HUDEP-2 (cell line): ENCODE data around the gene MANEA.

Source experiments
- DNase-seq, 76 experiments: peaks; one replicate each; lab custom pipeline; 2025; ENCODE audit not compliant: unreplicated experiment in 76 of 76; lab: John Stamatoyannopoulos, UW

The MANEA gene

DNA sequence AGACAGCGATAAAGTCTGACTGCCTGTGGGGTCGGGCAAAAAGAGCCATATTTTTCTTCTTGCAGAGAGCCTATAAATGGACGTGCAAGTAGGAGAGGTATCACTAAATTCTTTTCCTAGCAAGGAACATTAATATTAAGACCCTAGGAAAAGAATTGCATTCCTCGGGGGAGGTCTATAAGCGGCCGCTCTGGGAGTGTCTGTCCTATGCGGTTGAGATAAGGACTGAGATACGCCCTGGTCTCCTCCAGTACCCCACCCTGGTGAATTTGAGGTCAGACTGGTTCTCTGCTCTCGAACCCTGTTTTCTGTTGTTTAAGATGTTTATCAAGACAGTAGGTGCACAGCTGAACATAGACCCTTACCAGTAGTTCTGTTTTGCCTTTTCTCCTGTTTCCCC lies 6.9 kb downstream of the MANEA start:
- DNase-seq = peak in 5 of 76 experiments; percentile 2 to 20 (median 5)

DNA sequence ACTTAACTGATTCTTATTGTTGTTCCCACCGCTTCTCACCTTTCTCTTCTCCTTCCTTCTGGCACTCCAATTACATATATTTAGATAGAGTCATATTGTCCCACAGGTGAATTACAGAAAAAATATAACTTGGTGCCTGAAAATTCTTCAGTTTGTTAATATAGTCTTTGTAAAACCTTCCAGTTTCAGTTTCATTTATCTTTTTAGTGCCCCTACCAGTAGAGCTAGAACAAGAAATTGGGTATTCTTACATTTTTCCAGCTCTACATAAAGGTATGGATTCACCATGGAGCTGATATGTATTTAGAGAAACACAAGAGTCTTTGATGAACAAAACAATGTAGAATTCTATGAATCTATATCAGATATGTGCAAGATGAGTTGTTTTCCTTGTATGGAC lies 10.7 kb downstream of the MANEA start:
- no peak for DNase-seq

DNA sequence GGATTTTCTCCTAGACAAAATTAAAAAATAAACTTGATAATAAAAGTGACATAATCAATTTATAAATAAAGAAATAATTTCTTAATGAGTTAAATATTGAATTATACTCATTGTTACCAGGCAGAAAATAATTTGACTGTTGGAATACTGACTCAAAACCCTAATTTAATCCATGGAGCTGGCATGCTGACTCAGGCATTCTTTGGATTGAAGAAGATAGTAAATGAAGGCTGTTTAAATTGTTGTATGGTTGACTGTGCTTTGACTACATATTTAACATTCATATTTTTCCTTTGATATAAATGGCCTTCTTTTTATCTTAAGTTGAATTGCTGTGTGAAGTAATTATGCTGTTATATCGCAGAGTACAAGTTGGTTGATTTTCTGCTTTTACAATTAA lies 11.7 kb downstream of the MANEA start:
- no peak for DNase-seq

- no peak for DNase-seq
Observed at GRCh38 chr6:95589826-95590570, 12.7 kb downstream of the MANEA start.

- no peak for DNase-seq
Observed at GRCh38 chr6:95593025-95593424, 15.7 kb downstream of the MANEA start.

- DNase-seq = no peak
Observed at GRCh38 chr6:95596021-95596420, 18.7 kb downstream of the MANEA start.

- no peak for DNase-seq
Observed at GRCh38 chr6:95599706-95600105, 22.4 kb downstream of the MANEA start.

DNA sequence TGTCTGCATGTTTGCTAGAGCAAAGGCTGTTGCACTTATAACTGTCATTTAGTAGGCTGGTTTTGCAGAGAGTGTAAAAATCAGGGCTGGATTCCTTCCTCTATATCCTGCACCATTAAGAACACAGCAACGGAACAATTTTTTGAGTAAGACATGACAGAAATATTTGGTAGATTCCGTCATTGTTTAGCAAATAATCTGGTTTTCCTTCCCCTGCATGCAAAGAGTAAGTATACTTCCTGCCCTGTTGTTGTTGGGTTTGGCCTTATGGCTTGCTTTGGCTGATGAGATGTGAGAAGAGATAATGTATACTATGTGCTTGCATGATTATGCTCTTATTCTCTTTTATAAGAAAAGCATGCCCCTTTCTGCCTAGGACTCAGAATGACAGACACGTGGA lies 23.8 kb downstream of the MANEA start:
- no peak for DNase-seq

DNA sequence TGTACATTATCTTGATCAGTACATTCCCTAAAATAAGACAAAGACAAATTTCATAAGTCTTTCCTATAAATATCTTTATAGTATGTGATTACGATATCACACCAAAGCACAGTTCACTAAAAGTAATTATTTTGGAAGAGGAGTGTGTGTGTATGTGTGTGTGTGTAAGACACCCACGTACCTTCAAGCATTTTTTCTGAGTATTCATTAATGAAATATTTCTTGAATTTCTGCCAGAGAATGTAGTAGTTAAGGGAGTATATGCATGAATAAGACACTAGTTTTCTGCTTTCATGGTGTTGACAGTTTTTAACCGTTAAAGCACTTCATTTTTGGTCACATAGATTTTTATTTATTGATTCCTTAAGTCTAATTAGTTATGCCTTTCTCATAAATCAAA lies 36.8 kb downstream of the MANEA start:
- DNase-seq = no peak

- DNase-seq = no peak
Observed at GRCh38 chr6:95629551-95629950, 52.2 kb downstream of the MANEA start.

DNA sequence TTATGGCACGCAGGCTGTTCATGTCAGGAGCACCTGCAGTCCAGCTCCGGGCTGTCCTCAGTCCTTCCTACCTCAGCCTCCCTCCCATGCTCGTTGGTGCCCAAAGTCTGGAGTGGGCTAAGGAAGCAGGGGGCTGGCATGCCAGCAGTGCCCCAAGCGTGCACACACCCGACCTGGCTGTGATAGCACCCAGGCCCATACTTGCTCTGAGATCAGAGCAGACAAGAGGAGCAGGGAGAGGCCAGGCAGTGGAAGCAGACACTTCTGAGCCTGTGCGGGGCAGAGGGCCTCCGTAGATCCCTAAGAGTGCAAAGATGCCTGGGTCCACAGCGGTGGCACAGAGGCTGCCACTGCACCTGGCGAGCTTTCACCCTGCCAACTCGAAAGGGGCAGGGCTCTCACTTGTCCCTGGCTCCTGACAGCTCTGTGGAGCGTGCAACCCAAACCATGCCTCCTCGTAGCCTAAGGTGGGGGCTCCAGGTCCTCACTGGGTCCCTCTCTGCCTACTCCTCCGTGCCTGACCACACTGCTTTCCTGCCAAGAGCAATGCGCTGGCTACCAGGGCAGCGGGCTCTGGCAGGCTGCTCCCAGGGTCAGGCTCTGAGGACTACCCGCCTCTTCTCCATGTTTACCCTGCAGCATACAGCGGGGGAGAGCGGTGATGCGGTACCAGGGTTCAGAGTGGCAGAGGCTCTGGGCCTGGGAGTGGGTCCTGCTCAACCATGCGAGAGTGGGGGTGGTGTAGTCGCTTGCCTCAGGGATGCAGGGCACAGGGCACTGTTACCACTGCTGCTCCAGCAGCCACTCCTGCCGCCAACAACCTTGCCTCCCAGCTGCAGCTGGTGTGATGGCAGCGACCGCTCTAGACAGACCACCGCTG lies 59.5 kb downstream of the MANEA start:
- no peak for DNase-seq

DNA sequence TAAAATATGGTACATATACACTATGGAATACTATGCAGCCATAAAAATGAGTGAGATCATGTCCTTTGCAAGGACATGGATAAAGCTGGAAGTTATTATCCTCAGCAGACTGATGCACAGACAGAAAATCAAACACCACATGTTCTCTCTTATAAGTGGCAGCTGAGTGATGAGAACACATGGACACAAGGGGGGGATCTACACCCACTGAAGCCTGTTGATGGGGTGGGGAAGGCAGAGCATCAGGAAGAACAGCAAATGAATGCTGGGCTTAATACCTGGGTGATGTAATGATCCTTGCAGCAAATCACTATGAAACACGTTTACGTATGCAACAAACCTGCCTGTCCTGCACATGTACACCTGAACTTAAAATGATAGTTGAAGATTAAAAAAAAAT lies 71.3 kb downstream of the MANEA start:
- peak in 3 of 76 experiments; percentile 23 to 32 (median 25) for DNase-seq

GRCh38 chr6:95649451-95649850 lies 72.1 kb downstream of the MANEA start:
- no peak for DNase-seq

- DNase-seq = no peak
Observed at GRCh38 chr6:95654176-95654575, 76.8 kb downstream of the MANEA start.

DNA sequence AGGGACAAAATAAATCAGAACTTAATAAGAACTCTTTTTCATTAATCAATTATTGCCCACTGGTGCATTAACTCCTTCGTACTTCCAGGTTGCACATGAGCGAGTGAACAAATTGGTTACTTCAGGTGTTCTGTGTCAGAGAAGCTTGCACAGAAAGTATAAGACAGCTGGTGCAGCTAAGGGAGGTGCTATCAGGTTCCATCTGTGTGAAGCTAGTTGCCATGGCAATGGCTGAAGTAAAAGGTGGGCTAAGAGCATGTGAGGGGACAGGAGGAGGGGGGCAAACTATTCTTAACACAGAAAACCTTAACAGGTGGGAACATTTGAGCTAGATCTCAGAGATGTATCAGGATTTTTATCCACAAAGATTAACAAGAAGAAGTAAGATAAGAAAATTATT lies 81.6 kb downstream of the MANEA start:
- no peak for DNase-seq
